Chondrocyte (in vitro differentiated cells): Measurements from ENCODE around the gene TRIM72. TPM values are rescaled to one million over a fixed set of nuclear protein-coding genes. Genes with fewer than 3 reads are reported as not detected.
A peak's percentile ranks its signal among the peaks of the same experiment; 100 is the strongest.

Source experiments
- DNase-seq: peaks from one replicate; pipeline ENCODE4 v3.0.0; 2021; ENCODE audit warnings: mixed read lengths, low spot score
- H3K27ac Mint-ChIP-seq: one replicate; pipeline ENCODE4 v1.8.0; 2021; ENCODE audit warnings: mild to moderate bottlenecking, moderate library complexity, mixed read lengths; ENCODE audit not compliant: unreplicated experiment
- H3K27me3 Mint-ChIP-seq: 2 replicates; pipeline ENCODE4 v1.8.0; 2021; ENCODE audit warnings: low read depth, mixed read lengths
- H3K36me3 Mint-ChIP-seq: 2 replicates; pipeline ENCODE4 v1.8.0; 2021; ENCODE audit warnings: low read depth, mixed read lengths
- H3K4me1 Mint-ChIP-seq: 2 replicates; pipeline ENCODE4 v1.8.0; 2021; ENCODE audit warnings: low read depth, mild to moderate bottlenecking, mixed read lengths
- H3K4me3 Mint-ChIP-seq: one replicate; pipeline ENCODE4 v1.8.0; 2021; ENCODE audit warnings: mild to moderate bottlenecking, moderate library complexity, mixed read lengths; ENCODE audit not compliant: unreplicated experiment
- H3K9me3 Mint-ChIP-seq: 2 replicates; pipeline ENCODE4 v1.8.0; 2021; ENCODE audit warnings: low read depth, mixed read lengths
- total RNA-seq: library from RNA; stranded (reverse); gene quantifications from 3 replicates; pipeline ENCODE4 v1.2.1, GENCODE V29; 2021
- TF ChIP-seq, protein P1 (sequence below): fragments of 200-600 bp; sonication (generic); IDR thresholded peaks from 2 replicates; pipeline ENCODE4 v1.5.0; 2021; ENCODE audit warnings: antibody characterized with exemption, mild to moderate bottlenecking, moderate library complexity

Gene TRIM72
- total RNA-seq, 1 donor from 2014 or later: not detected

DNA sequence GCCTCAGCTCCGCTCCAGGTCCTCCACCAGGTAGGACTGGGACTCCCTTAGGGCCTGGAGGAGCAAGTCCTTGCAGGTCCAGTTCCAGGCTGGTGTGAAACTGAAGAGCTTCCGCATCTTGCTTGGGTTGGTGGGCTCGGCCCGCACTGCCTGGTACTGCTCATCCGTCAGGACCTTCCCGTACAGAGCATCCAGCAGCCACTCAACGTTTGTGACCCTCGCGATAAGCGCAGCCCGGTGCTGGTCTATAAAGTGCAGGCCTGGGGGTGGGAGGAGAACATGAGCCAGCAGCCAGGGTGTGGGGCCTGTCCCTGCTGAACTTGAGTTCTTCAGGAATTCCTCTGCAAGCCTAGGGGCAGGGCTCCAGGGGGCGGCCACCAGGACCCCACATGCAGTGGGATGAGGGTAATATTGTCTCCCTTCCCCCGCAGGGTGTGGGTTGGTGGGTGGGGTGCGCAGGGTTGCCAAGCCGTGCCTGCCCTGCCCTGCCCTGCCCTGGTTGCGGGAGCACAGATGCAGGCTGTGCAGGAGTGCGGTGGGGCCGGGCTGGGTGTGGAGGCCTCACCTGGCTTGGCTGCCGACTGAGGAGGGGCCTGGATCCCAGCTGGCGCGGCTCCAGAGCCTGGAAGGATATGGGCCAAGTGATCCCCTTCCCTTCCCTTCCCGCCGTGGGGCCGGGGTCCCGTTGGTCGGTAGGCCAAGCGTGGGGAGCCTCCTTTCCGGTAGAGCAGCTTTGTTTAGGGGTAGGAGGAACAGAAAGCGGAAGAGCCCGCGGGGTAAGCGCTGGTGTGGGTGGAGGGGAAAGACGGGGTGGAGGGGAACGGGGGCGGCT lies 12.1 kb upstream of the TRIM72 start:
- peak overlapping the region; percentile 27 for H3K27ac Mint-ChIP-seq
- H3K4me1 Mint-ChIP-seq: peaks cover 29% of the 10 kb centered on the region
- H3K36me3 Mint-ChIP-seq: peaks cover 7% of the 10 kb centered on the region
- no peaks in the 10 kb centered on the region for H3K9me3 Mint-ChIP-seq
- TF ChIP-seq, protein P1, sequence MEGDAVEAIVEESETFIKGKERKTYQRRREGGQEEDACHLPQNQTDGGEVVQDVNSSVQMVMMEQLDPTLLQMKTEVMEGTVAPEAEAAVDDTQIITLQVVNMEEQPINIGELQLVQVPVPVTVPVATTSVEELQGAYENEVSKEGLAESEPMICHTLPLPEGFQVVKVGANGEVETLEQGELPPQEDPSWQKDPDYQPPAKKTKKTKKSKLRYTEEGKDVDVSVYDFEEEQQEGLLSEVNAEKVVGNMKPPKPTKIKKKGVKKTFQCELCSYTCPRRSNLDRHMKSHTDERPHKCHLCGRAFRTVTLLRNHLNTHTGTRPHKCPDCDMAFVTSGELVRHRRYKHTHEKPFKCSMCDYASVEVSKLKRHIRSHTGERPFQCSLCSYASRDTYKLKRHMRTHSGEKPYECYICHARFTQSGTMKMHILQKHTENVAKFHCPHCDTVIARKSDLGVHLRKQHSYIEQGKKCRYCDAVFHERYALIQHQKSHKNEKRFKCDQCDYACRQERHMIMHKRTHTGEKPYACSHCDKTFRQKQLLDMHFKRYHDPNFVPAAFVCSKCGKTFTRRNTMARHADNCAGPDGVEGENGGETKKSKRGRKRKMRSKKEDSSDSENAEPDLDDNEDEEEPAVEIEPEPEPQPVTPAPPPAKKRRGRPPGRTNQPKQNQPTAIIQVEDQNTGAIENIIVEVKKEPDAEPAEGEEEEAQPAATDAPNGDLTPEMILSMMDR: no peak
- DNase-seq: peak; percentile 85
- peak overlapping the region; percentile 73 for H3K4me3 Mint-ChIP-seq
- H3K27me3 Mint-ChIP-seq: peaks cover 12% of the 10 kb centered on the region

DNA sequence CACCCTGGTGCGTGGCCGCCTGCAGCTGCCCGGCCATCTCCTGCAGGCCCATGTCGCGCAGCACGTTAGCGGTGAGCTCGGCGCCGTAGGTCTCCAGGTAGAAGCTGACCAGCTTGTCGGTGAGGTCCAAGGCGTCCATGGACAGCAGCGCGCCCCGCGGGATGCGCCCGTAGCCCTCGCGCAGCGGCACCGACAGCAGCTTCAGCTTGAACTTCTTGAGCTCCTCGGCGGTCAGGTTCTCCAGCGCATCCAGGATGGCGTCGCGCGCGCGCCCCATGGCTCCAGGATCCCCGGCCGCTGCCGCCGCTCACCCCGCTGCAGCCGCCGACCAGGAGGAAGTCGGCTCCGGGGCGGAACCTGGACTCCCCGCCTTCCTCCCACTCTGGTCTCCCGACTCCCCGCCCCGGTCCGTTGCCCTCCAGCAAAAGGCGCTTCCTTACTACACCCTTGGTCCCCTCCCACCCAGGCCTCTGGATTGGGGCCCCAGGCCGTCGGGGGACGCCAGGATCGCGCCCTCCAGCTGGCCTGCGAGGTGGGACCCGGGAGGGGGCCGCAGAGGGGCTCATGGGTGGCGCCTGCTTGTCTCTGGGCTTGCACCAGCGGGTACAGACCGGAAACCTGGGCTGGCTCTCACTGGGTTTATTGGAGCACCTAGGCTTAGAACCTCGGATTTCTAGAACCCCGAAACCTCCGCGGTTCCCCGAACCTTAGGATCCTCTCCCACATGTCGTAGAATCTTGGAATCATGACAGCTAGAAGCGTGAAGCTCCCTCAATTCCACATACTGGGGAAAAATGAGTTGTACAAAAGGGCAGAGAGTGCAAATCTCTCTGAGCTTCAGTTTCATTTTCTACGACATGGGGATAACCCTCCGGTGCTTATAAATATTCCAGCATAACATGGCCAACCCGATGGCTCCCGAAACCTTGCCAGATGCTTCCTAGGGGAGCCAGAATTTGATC lies 11.2 kb upstream of the TRIM72 start, which contains the start of gene PYCARD:
TSS of gene PYCARD (minus strand) at position 347 of the 962 bp plus-strand sequence. CDS start at position 277, 70 bp downstream.
- peak; percentile 85 for DNase-seq
- Mint-ChIP-seq H3K4me1 (peaks cover 29% of the 10 kb centered on the region), H3K27ac (peak within 1 kb of the TSS; percentile 27), H3K4me3 (peak within 1 kb of the TSS; percentile 73), H3K9me3 (no peaks in the 10 kb centered on the region), H3K27me3 (peaks cover 20% of the 10 kb centered on the region), H3K36me3 (peaks cover 7% of the 10 kb centered on the region)
- TF ChIP-seq, protein P1: no peak

DNA sequence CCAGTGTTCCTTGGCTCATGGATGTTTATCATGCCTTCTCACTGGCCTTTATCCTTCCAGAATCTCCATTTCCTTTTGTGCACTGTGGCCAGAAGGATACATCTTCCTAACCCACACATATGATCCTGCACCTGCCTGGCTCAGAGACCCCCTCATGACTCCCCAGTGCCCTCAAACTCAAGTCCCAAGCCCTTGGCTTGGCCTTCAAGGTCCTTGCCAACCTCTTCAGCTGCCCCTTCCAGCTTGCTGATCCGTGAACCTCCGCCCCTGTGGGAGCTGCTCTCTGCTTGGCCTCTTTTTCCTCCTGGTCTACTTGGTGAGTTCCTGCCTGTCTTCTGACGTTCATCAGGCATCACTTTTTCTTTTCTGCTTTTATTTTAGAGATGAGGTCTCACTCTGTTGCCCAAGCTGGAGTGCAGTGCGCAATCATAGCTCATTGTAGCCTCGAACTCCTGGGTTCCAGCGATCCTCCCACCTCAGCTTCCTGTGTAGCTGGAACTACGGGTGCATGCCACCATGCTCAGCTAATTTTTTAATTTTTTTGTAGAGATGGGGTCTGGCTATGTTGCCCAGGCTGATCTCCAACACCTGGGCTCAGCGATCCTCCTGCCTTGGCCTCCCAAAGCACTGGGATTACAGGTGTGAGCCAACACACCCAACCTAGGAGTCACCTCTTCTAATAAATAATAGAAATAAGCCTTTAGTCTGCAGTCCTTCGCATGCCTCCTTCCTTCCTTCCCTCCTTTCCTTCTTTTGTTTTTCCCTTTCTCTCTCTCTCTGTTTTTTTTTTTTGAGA lies 8.8 kb upstream of the TRIM72 start:
- H3K4me1 Mint-ChIP-seq: peaks cover 15% of the 10 kb centered on the region
- H3K27me3 Mint-ChIP-seq: peaks cover 31% of the 10 kb centered on the region
- H3K36me3 Mint-ChIP-seq: no peaks in the 10 kb centered on the region
- peak; percentile 43 for DNase-seq
- TF ChIP-seq, protein P1: no peak
- H3K4me3 Mint-ChIP-seq: no peak overlapping the region
- no peak overlapping the region for H3K27ac Mint-ChIP-seq
- no peaks in the 10 kb centered on the region for H3K9me3 Mint-ChIP-seq

DNA sequence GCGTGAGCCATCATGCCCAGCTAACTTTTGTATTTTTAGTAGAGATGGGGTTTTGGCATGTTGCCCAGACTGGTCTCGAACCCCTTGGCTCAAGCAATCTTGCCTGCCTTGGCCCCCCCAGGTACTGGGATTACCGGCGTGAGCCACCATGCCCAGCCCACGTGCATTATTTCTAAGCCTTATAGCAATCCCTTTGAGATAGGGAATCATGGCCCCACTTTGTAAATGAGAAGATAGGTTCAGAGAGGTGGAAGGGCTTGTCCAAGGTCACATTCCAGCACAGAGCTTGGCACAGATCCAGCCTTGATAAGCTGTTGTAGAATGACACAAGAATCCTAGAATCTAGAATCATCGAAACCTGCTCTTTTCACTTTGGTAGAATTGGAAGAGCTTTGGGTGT lies 7.1 kb upstream of the TRIM72 start:
- no peaks in the 10 kb centered on the region for H3K36me3 Mint-ChIP-seq
- no peak overlapping the region for H3K27ac Mint-ChIP-seq
- peaks cover 38% of the 10 kb centered on the region for H3K27me3 Mint-ChIP-seq
- H3K9me3 Mint-ChIP-seq: no peaks in the 10 kb centered on the region
- TF ChIP-seq, protein P1: no peak
- peak; percentile 36 for DNase-seq
- peaks cover 4% of the 10 kb centered on the region for H3K4me1 Mint-ChIP-seq
- no peak overlapping the region for H3K4me3 Mint-ChIP-seq
